Psoas muscle (tissue), 8 donors: Measurements from ENCODE around the gene PTGER3. TPM values are rescaled to one million over a fixed set of nuclear protein-coding genes. Genes with fewer than 3 reads are reported as not detected.

Experiments
- ATAC-seq, 4 donors: fragments of 200-7000 bp; cut with Tn5 transposase; one replicate each; pipeline ENCODE4 v1.9.1; 2020; ENCODE audit warnings: moderate library complexity in 3 of 4, mild to moderate bottlenecking in 2 of 4
- DNase-seq, 2 donors: peaks; one replicate each; pipeline ENCODE4 v3.0.0-alpha.2; 2020
- H3K27ac ChIP-seq: fragments of 200-600 bp; one replicate; pipeline ENCODE4 v1.8.0; 2022
- H3K27me3 ChIP-seq, 3 donors: fragments of 200-600 bp in 1 of 3; one replicate each; pipeline versions ENCODE4 v1.6.1 to v1.8.0; 2013 to 2022; ENCODE audit warnings: low read length in 2 of 3, mild to moderate bottlenecking in 2 of 3, moderate library complexity in 1 of 3; ENCODE audit not compliant: insufficient read depth in 3 of 3
- H3K36me3 ChIP-seq, 2 donors: fragments of 200-600 bp in 1 of 2; one replicate each; pipeline versions ENCODE4 v1.6.1 to v1.8.0; 2013 to 2022; ENCODE audit warnings: low read depth in 1 of 2, mild to moderate bottlenecking in 1 of 2, moderate library complexity in 1 of 2; ENCODE audit not compliant: insufficient read depth in 1 of 2
- H3K4me1 ChIP-seq: fragments of 200-600 bp; one replicate; pipeline ENCODE4 v1.8.0; 2022
- H3K4me3 ChIP-seq: fragments of 200-600 bp; one replicate; pipeline ENCODE4 v1.8.0; 2022; ENCODE audit warnings: mild to moderate bottlenecking
- H3K9me3 ChIP-seq: fragments of 200-600 bp; one replicate; pipeline ENCODE4 v1.8.0; 2022
- CTCF ChIP-seq: fragments of 200-600 bp; IDR thresholded peaks from one replicate; pipeline ENCODE4 v1.8.0; 2022; ENCODE audit warnings: antibody characterized with exemption
- WGBS, 3 donors: extraction: QIAGEN DNeasy Blood & Tissue Kit; methylation state at CpG; one replicate each; pipeline versions ENCODE4 v1.1.6 to v1.1.7; 2013; 5-methylcytosine and 5-hydroxymethylcytosine counted together
- intact Hi-C, 2 donors: fragments of 100-400 bp; cut with DNase I; formaldehyde crosslinking; loops; one replicate each; pipeline versions ENCODE4 v1.11.0 to v1.14.2; 2022
- polyA plus RNA-seq, 3 donors: library from polyadenylated mRNA; stranded (reverse); fragments of 200-250 nt; gene quantifications; one replicate each; pipeline ENCODE4 v1.2.3, GENCODE V29; 2013
- total RNA-seq, 4 donors: library from RNA; stranded (reverse); fragmentation: NEBNext Ultra II Directional in 2 of 4; extraction: Animal tissue kit (Norgen Biotek cat#: 25700) in 2 of 4; gene quantifications; one replicate each; pipeline versions ENCODE4 v1.2.1 to v1.2.4, GENCODE V29; 2021 to 2023
- donor health status: healthy with polysubstance abuse.
- donor health status: DM: no; HTN: no; CAD: no; lungs with moderate emphysema.
- donor health status: Bipolar disorder and iron deficiency.
- donor health status: healthy.
- donor health status: DM: yes; HTN: yes; CAD: no.
- donor health status: DM: no; HTN: no; CAD: no.
- donor health status: DM: no; HTN: no; CAD: no.
- donor health status: DM: yes; HTN: yes; CAD: no.

PTGER3 gene
- total and polyA plus RNA-seq, 7 donors = 0.24 to 0.79 (median 0.46) TPM

GRCh38 chr1:71015745-71016144, 31.9 kb downstream of the PTGER3 start:
- DNase-seq = no peak
- Histone ChIP-seq H3K9me3 (no peaks in the 10 kb centered on the region), H3K36me3 (no peaks in the 10 kb centered on the region), H3K27me3 (no peaks in the 10 kb centered on the region), H3K27ac (no peak overlapping the region), H3K4me3 (no peak overlapping the region), H3K4me1 (no peaks in the 10 kb centered on the region)
- TF ChIP-seq CTCF = no peak
- intact Hi-C loops = no loop called here
- ATAC-seq = no peak
- 54 to 67% (median 54%) methylated on average over 5 of the region's 5 CpGs for WGBS, 3 donors

- 78 to 83% (median 80%) methylated on average over 1 of the region's 1 CpG for WGBS, 3 donors
- DNase-seq = no peak
Measured at GRCh38 chr1:71014178-71014579, 33.4 kb downstream of the PTGER3 start.

GRCh38 chr1:71002709-71003475, 44.7 kb downstream of the PTGER3 start:
- ATAC-seq = no peak
- Histone ChIP-seq H3K27me3 (no peaks in the 10 kb centered on the region), H3K9me3 (no peaks in the 10 kb centered on the region), H3K4me3 (no peak overlapping the region), H3K27ac (no peak overlapping the region), H3K4me1 (no peaks in the 10 kb centered on the region), H3K36me3 (no peaks in the 10 kb centered on the region)
- intact Hi-C loops = no loop called here
- 44 to 50% (median 47%) methylated on average over 3 of the region's 3 CpGs for WGBS, 3 donors
- no peak for DNase-seq
- no peak for TF ChIP-seq CTCF

More at GRCh38 chr1:71014178-71014579, 33.4 kb downstream of the PTGER3 start:
- H3K4me1 ChIP-seq = no peaks in the 10 kb centered on the region
- H3K27ac ChIP-seq = no peak overlapping the region
- ATAC-seq = no peak
- intact Hi-C loops = no loop called here
- H3K4me3 ChIP-seq = no peak overlapping the region
- no peaks in the 10 kb centered on the region for H3K27me3 ChIP-seq
- TF ChIP-seq CTCF = no peak
- H3K9me3 ChIP-seq = no peaks in the 10 kb centered on the region
- H3K36me3 ChIP-seq = no peaks in the 10 kb centered on the region

GRCh38 chr1:71001624-71002023, 46.0 kb downstream of the PTGER3 start:
- no peak overlapping the region for H3K27ac ChIP-seq
- intact Hi-C loops = no loop called here
- H3K27me3 ChIP-seq = no peaks in the 10 kb centered on the region
- 64 to 75% (median 71%) methylated on average over 2 of the region's 2 CpGs for WGBS, 3 donors
- no peak for TF ChIP-seq CTCF
- H3K4me1 ChIP-seq = no peaks in the 10 kb centered on the region
- no peak for DNase-seq
- no peak overlapping the region for H3K4me3 ChIP-seq
- H3K36me3 ChIP-seq = no peaks in the 10 kb centered on the region
- no peak for ATAC-seq
- H3K9me3 ChIP-seq = no peaks in the 10 kb centered on the region

GRCh38 chr1:70997793-70998192, 49.8 kb downstream of the PTGER3 start:
- ATAC-seq (no peak), DNase-seq (no peak)
- H3K36me3 ChIP-seq = no peaks in the 10 kb centered on the region
- intact Hi-C loops = no loop called here
- TF ChIP-seq CTCF = no peak
- WGBS, 3 donors = 61 to 80% (median 68%) methylated on average over 1 of the region's 1 CpG
- no peaks in the 10 kb centered on the region for H3K27me3 ChIP-seq
- no peaks in the 10 kb centered on the region for H3K9me3 ChIP-seq
- H3K4me3 ChIP-seq = no peak overlapping the region
- no peak overlapping the region for H3K27ac ChIP-seq
- no peaks in the 10 kb centered on the region for H3K4me1 ChIP-seq
